HT1080 (cell line): ENCODE results near the gene KRCC1. TPM values are rescaled to one million over a fixed set of nuclear protein-coding genes. Genes with fewer than 3 reads are reported as not detected.
"Not testable (repeated sequence)": the region's sequence is repeated elsewhere in the genome, so short reads cannot be mapped to it uniquely, and the experiment has no call there.

Experiments
- DNase-seq: peaks from one replicate; pipeline ENCODE4 v3.0.0-alpha.2; 2015; ENCODE audit warnings: low read depth
- small RNA-seq: library from RNA; depleted of rRNA; stranded (forward); fragments of <200 nt; gene quantifications from one replicate; pipeline ENCODE3, GENCODE V24; 2014
- total RNA-seq: library from RNA; depleted of rRNA; stranded (reverse); fragments of >200 nt; shearing (Covaris generic); gene quantifications from 2 replicates; pipeline ENCODE4 v1.2.3, GENCODE V29; 2014; rRNA removed

The KRCC1 gene
- total RNA-seq, 1 experiment from 2014 or later: 7.9 TPM

DNA sequence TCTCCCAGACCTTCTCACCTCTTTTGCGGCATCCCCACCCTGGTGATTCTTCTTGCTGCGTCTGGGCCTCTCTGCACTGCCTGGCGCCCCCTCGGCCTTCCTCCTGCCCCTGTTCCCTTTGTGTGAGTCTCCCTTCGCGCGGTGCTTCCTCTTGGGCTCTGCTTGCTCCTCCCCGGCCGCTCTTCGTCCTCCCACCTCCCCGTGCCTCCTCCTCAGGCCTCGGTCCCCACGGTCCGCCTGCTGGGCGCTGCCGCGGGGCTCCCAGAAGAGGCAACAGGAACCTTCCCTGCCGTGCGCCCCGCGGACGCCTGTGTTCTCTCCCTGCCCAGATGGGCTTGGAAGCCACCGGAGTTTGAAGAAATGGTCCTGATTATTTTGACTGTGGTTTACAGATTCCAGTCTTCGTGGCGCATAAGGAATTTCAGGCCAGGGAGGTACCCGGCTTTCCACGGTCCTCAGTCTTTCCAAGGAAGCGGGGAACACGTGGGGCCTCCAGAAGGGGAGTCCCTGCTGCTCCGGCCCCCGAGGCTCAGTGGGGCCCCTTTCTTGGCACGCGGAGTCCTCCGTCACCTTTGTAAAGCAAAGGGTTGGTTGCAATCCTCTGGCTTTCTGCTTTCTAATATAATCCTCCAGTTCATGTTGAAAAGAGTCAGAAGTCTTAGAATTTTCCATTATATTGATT, 52.4 kb downstream of the KRCC1 start:
- no peak for DNase-seq

- DNase-seq: no peak
Measured at GRCh38 chr2:88002359-88002707, 53.2 kb downstream of the KRCC1 start.

GRCh38 chr2:88000474-88000873, 55.1 kb downstream of the KRCC1 start:
- DNase-seq: not testable (repeated sequence)

DNA sequence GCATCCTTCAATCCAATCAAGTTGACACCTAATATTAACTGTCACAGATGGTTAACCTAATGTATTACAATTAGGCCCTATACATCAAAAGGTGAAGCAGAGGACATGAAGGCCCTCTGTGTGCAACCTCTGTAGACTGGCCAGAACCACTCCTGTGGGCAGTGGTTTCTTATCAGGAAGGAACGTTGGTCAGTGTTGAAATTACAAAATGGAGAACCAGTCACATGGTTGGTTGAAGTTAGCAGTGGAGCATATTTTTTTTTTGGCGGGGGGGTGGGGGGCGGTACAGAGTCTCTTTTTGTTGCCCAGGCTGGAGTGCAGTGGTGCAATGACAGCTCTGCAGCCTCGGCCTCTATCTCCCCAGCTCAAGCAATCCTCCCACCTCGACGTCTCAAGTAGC, 59.0 kb downstream of the KRCC1 start:
- no peak for DNase-seq

GRCh38 chr2:87995756-87996155, 59.8 kb downstream of the KRCC1 start:
- DNase-seq: no peak

- not testable (repeated sequence) for DNase-seq
Measured at GRCh38 chr2:87994304-87994850, 61.2 kb downstream of the KRCC1 start.

GRCh38 chr2:87992569-87992968, 63.0 kb downstream of the KRCC1 start:
- not testable (repeated sequence) for DNase-seq

GRCh38 chr2:87987473-87987872, 68.1 kb downstream of the KRCC1 start:
- DNase-seq: not testable (repeated sequence)

GRCh38 chr2:87985902-87986301, 69.7 kb downstream of the KRCC1 start:
- not testable (repeated sequence) for DNase-seq

DNA sequence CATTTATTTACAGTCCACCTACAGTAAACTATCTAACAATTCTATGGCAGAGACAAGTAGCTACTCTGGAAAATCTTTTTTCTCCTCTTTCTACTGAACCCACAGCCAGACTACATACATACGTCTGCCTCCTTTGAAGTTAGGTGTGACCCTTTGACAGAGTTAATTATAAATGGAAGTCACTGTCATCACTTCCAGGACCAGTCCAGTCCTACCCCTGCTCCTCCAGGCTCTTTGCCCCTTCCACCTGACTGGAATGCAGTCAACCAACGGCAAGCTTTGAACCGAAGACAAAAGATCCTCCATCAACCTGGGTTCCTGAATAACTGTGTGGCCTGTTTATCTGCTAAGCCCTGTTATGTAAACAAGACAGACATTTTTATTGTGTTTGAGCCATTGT, 74.4 kb downstream of the KRCC1 start:
- not testable (repeated sequence) for DNase-seq

Small RNAs within 50 kb of the gene (small RNA-seq; reads per million reads assigned to genes)
- gene MIR4780: not detected
- gene RNU2-63P: 1.6 reads per million, percentile 80 among the genes with 10 or more reads in this experiment

Other genes with a start within 250 kb of the KRCC1 start
- 0.20 TPM in 1 of 2 replicates, not detected in the other for gene RGPD2, start 230.0 kb downstream of the KRCC1 start, total RNA-seq
- gene RNU2-63P, start 39.2 kb downstream of the KRCC1 start, total RNA-seq: 78.3 and 129 TPM in 2 replicates
- not detected in 2 replicates for gene SMYD1, start 12.0 kb upstream of the KRCC1 start, total RNA-seq
- not detected in 2 replicates for gene FABP1, start 72.3 kb upstream of the KRCC1 start, total RNA-seq
- gene THNSL2, start 114.6 kb upstream of the KRCC1 start, total RNA-seq: not detected in 2 replicates